Fibroblast of villous mesenchyme (primary cell): ENCODE results near the gene HNRNPK. TPM values are rescaled to one million over a fixed set of nuclear protein-coding genes. Genes with fewer than 3 reads are reported as not detected.

Experiments
- DNase-seq: peaks from one replicate; pipeline ENCODE4 v3.0.0-alpha.2; 2010; ENCODE audit warnings: low read depth
- H3K4me3 ChIP-seq: 2 replicates; pipeline ENCODE4 v1.5.1; 2011; ENCODE audit warnings: low read depth, mild to moderate bottlenecking, low read length
- total RNA-seq: library from RNA; depleted of rRNA; stranded (reverse); fragments of >200 nt; gene quantifications from 2 replicates; pipeline ENCODE4 v1.2.3, GENCODE V29; 2012
- TF ChIP-seq, protein P1 (sequence below): IDR thresholded peaks from 2 replicates; pipeline ENCODE4 v1.5.1; 2012; ENCODE audit warnings: low read depth, mild to moderate bottlenecking, low read length; ENCODE audit not compliant: insufficient read depth

HNRNPK gene
- total RNA-seq, 1 donor, result 522 TPM

GRCh38 chr9:83966209-83966582, 13.8 kb downstream of the HNRNPK start:
- no peak for DNase-seq
- H3K4me3 ChIP-seq, result no peak overlapping the region
- TF ChIP-seq, protein P1, sequence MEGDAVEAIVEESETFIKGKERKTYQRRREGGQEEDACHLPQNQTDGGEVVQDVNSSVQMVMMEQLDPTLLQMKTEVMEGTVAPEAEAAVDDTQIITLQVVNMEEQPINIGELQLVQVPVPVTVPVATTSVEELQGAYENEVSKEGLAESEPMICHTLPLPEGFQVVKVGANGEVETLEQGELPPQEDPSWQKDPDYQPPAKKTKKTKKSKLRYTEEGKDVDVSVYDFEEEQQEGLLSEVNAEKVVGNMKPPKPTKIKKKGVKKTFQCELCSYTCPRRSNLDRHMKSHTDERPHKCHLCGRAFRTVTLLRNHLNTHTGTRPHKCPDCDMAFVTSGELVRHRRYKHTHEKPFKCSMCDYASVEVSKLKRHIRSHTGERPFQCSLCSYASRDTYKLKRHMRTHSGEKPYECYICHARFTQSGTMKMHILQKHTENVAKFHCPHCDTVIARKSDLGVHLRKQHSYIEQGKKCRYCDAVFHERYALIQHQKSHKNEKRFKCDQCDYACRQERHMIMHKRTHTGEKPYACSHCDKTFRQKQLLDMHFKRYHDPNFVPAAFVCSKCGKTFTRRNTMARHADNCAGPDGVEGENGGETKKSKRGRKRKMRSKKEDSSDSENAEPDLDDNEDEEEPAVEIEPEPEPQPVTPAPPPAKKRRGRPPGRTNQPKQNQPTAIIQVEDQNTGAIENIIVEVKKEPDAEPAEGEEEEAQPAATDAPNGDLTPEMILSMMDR, result no peak

DNA sequence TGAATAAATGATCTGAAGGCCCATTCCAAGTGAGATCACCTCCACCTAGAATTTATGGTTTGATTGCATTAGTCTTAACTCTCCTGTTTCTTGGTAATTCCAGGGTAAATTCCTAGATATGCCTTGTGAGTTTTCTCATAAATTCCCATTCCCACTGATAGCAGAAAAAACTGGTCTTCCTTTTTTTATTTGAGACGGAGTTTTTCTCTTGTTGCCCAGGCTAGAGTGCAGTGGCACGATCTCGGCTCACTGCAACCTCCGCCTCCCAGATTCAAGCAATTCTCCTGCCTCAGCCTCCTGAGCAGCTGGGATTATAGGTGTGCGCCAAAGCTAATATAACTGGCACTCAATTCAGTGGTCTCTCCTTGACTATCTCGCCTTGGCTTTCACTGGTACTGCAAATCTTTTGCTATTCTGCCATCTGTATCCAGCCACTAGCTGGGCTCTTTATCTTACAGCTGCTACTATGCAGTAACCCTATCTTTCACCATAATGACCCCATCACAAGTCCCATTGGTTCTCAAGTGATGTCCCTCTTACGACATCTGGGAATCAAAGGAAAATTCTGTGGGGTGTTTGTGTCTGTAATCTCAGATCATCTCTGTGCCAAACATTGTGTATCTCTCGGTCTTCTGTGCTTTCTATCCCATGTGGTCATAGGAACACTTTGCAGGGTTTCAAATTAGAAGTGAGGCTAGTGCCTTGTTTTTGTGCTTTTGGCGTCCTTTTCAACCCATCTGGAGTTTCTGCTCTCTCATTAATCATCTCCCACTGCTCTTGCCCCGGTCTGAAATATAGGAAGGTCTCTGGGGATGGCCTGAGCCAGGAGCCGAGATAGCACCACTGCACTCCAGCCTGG, 14.4 kb downstream of the HNRNPK start:
- TF ChIP-seq, protein P1, result no peak
- no peak overlapping the region for H3K4me3 ChIP-seq
- DNase-seq, result peak; percentile 71

DNA sequence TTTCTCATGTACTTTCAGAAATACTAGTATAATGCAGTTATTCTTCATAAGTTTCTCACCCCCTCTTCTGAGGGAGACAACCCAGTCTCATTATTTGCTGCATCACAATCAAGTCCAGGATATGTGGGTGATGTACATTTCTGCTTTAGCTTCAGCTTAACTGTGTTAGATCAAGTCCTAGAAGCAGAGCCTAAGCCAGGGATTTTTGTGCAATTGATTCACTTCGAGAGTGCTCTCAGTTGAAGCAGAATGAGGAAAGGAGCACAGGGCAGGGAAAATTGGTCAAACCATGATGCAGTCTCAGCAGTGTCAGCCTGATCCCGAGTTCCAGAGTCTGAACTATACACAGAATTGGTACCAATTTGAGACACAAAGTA, 15.1 kb downstream of the HNRNPK start:
- peak; percentile 25 for DNase-seq
- TF ChIP-seq, protein P1, result no peak
- no peak overlapping the region for H3K4me3 ChIP-seq

DNA sequence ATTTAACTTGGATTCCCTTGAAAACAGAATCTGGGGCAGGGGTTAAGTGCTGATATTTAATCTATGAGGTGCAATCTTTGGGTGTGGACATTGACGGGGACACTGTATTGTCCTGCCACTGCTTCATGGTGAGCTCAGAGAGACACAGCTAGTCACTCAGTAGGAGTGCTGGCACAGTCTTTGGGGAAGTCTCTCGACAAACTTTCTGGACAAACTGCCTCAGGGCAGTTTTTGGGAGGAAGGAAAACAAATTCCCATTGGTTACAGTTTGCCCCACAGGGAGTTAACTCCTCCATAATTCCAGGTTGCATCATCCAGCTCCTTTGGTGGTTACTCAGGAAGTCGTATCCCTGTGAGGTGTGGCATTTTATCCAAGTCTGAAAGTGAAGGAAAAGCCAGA, 17.9 kb downstream of the HNRNPK start:
- TF ChIP-seq, protein P1, result no peak
- no peak overlapping the region for H3K4me3 ChIP-seq
- DNase-seq, result peak; percentile 58

DNA sequence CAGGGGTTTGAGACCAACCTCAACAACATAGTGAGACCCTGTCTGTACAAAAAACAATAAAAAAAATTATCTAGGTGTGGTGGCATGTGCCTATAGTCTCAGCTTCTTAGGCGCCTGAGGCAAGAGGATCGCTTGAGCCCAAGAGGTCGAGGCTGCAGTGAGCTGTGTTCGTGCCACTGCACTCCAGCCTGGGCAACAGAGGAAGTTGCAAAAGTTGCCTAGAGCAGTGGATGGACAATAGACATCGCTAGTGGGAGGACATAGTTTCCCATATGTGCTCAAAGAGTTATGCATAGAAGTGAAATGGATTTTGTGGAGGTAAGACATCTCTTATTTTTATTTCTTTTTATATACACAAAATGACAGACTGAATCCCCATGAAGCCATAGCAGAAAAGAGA, 19.0 kb downstream of the HNRNPK start:
- TF ChIP-seq, protein P1, result no peak
- DNase-seq, result no peak
- no peak overlapping the region for H3K4me3 ChIP-seq

- no peak overlapping the region for H3K4me3 ChIP-seq
- TF ChIP-seq, protein P1, result no peak
- DNase-seq, result peak; percentile 87
Observed at GRCh38 chr9:83959061-83959460, 21.0 kb downstream of the HNRNPK start.

- TF ChIP-seq, protein P1, result no peak
- DNase-seq, result no peak
- H3K4me3 ChIP-seq, result peak overlapping the region; percentile 72
Observed at GRCh38 chr9:83957248-83957513, 22.8 kb downstream of the HNRNPK start.
